Muscle layer of duodenum (tissue), 2 donors: Measurements from ENCODE around the gene MBD4.

Experiments
- H3K27ac ChIP-seq: one replicate; pipeline ENCODE4 v1.7.0; 2013; ENCODE audit warnings: mild to moderate bottlenecking, low read length
- H3K27me3 ChIP-seq: one replicate; pipeline ENCODE4 v1.7.0; 2013; ENCODE audit warnings: low read depth, mild to moderate bottlenecking, control low read depth, low read length
- H3K36me3 ChIP-seq, 2 donors: one replicate each; pipeline ENCODE4 v1.7.0; 2013; ENCODE audit warnings: low read length in 2 of 2, control low read depth in 1 of 2, mild to moderate bottlenecking in 1 of 2; ENCODE audit not compliant: insufficient read depth in 2 of 2, control insufficient read depth in 1 of 2
- H3K4me1 ChIP-seq, 2 donors: one replicate each; pipeline ENCODE4 v1.7.0; 2013; ENCODE audit warnings: low read length in 2 of 2, mild to moderate bottlenecking in 2 of 2, control low read depth in 1 of 2, moderate library complexity in 1 of 2; ENCODE audit not compliant: insufficient read depth in 2 of 2, control insufficient read depth in 1 of 2
- H3K4me3 ChIP-seq, 2 donors: one replicate each; pipeline ENCODE4 v1.7.0; 2013; ENCODE audit warnings: low read length in 2 of 2, low read depth in 1 of 2, mild to moderate bottlenecking in 1 of 2
- H3K9me3 ChIP-seq, 2 donors: one replicate each; pipeline ENCODE4 v1.7.0; 2013; ENCODE audit warnings: low read length in 2 of 2, control low read depth in 1 of 2, mild to moderate bottlenecking in 1 of 2; ENCODE audit not compliant: control insufficient read depth in 1 of 2
- donor health status: healthy.

Gene MBD4

DNA sequence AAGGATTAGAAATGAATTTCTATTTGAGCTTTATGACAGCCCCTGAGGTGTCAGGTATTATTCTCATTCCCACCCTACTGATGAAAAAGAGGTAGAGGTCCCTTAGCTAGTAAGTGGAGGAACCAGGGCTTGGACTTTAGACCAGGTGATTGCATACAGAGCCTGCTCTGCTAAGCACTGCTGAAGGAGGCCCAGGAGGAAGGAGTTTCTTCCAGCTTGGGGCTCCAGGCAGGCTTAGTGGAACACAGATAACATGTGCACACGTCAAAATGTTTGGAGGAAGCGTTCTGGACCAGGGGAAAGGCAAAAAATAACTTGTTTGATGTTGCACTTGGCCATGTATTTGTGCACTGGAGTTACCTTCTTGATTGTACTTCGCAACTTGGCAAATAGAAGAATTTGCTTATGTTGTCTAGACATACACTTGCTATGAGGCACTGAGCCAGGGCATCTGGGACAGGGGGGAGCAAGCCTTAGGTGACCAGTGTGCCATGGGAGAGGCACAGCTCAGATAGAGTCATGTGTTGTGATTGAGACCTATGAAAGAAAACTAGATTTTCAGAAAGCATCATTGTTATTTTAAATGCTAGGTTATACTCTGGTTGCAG lies 22.7 kb upstream of the MBD4 start:
- no peaks in the 10 kb centered on the region for H3K4me1 ChIP-seq
- H3K27me3 ChIP-seq = no peaks in the 10 kb centered on the region
- H3K27ac ChIP-seq = no peak overlapping the region
- no peaks in the 10 kb centered on the region for H3K9me3 ChIP-seq
- peaks cover 22 to 37% of the 10 kb centered on the region in 2 donors for H3K36me3 ChIP-seq
- H3K4me3 ChIP-seq = no peak overlapping the region

GRCh38 chr3:129461461-129462146 lies 21.9 kb upstream of the MBD4 start:
- Histone ChIP-seq H3K4me1 (no peaks in the 10 kb centered on the region), H3K27me3 (no peaks in the 10 kb centered on the region), H3K36me3 (peaks cover 28 to 44% of the 10 kb centered on the region in 2 donors), H3K4me3 (no peak overlapping the region), H3K9me3 (no peaks in the 10 kb centered on the region), H3K27ac (no peak overlapping the region)

- Histone ChIP-seq H3K9me3 (no peaks in the 10 kb centered on the region), H3K36me3 (peaks cover 28 to 48% of the 10 kb centered on the region in 2 donors), H3K27ac (no peak overlapping the region), H3K27me3 (no peaks in the 10 kb centered on the region), H3K4me1 (no peaks in the 10 kb centered on the region), H3K4me3 (no peak overlapping the region)
Observed at GRCh38 chr3:129461022-129461421, 21.3 kb upstream of the MBD4 start.

- Histone ChIP-seq H3K27me3 (no peaks in the 10 kb centered on the region), H3K27ac (no peak overlapping the region), H3K36me3 (peaks cover 28 to 50% of the 10 kb centered on the region in 2 donors), H3K4me1 (no peaks in the 10 kb centered on the region), H3K4me3 (no peak overlapping the region), H3K9me3 (no peaks in the 10 kb centered on the region)
Observed at GRCh38 chr3:129460572-129460971, 20.8 kb upstream of the MBD4 start.

DNA sequence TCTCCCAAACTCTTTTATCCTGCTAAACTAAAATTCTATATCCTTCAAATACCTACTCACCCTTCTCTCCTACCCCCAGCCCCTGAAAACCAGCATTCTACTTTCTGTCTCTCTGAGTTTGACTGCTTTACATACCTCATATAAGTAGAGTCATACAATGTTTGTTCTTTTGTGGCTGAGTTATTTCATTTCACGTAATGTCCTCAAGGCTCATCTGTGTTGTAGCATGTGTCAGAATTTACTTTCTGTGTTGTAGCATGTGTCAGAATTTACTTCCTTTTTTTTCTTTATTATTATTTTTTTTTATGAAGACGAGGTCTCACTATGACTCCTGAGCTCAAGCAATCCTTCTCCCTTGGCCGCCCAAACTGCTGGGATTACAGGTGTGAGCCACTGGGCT lies 20.4 kb upstream of the MBD4 start:
- peaks cover 28 to 50% of the 10 kb centered on the region in 2 donors for H3K36me3 ChIP-seq
- no peak overlapping the region for H3K27ac ChIP-seq
- H3K4me1 ChIP-seq = no peaks in the 10 kb centered on the region
- no peaks in the 10 kb centered on the region for H3K27me3 ChIP-seq
- no peaks in the 10 kb centered on the region for H3K9me3 ChIP-seq
- no peak overlapping the region for H3K4me3 ChIP-seq

- Histone ChIP-seq H3K9me3 (no peaks in the 10 kb centered on the region), H3K27me3 (no peaks in the 10 kb centered on the region), H3K4me3 (no peak overlapping the region), H3K36me3 (peaks cover 12 to 48% of the 10 kb centered on the region in 2 donors), H3K27ac (no peak overlapping the region), H3K4me1 (peaks cover 0 to 4% of the 10 kb centered on the region in 2 donors)
Observed at GRCh38 chr3:129453732-129454131, 14.0 kb upstream of the MBD4 start.

DNA sequence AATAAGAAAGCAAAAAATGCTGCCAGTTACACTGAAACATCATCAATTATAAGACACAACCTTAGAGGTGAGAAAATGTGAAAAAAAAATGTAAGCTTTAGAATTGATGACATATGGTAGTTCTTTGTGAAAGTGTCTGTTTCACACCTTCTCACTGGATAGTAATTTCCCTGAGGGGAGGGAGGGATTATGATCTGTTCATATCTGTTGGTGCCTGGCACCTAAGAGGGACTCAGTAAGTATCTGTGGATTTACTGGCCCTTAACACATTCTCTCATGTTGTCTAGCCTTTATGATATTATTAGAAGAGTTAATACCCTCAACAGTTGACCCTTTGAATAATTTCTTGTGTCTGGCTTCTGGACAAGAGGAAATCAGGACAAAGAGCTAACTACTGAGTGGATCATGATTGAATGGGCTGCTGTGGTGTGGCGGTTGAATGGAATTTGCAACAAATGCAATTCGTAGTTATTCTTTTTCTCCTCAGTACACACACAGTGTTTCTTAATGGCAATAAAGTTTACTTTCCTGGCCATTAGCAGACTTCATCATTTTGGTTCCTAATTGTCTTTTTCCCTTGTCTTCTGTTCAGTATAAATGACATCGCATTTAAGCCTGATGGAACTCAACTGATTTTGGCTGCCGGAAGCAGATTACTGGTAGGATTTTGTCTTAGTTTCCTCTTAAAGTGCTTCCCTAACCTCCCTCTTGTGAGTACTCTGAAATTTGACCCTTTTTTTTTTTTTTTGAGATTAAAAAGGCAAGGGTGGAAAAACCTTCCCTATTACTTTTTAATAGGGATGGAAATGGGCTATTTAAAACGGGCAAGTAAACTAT lies 9.7 kb upstream of the MBD4 start:
- Histone ChIP-seq H3K36me3 (peaks cover 0 to 19% of the 10 kb centered on the region in 2 donors), H3K4me1 (peaks cover 0 to 4% of the 10 kb centered on the region in 2 donors), H3K9me3 (no peaks in the 10 kb centered on the region), H3K27me3 (no peaks in the 10 kb centered on the region), H3K27ac (peak overlapping the region; percentile 6), H3K4me3 (no peak overlapping the region)

- no peak overlapping the region for H3K4me3 ChIP-seq
- H3K4me1 ChIP-seq = peaks cover 0 to 4% of the 10 kb centered on the region in 2 donors
- H3K27me3 ChIP-seq = no peaks in the 10 kb centered on the region
- no peak overlapping the region for H3K27ac ChIP-seq
- no peaks in the 10 kb centered on the region for H3K9me3 ChIP-seq
- peaks cover 0 to 16% of the 10 kb centered on the region in 2 donors for H3K36me3 ChIP-seq
Observed at GRCh38 chr3:129448186-129448895, 8.6 kb upstream of the MBD4 start.

GRCh38 chr3:129446926-129447325 lies 7.2 kb upstream of the MBD4 start:
- H3K36me3 ChIP-seq = peaks cover 0 to 2% of the 10 kb centered on the region in 2 donors

DNA sequence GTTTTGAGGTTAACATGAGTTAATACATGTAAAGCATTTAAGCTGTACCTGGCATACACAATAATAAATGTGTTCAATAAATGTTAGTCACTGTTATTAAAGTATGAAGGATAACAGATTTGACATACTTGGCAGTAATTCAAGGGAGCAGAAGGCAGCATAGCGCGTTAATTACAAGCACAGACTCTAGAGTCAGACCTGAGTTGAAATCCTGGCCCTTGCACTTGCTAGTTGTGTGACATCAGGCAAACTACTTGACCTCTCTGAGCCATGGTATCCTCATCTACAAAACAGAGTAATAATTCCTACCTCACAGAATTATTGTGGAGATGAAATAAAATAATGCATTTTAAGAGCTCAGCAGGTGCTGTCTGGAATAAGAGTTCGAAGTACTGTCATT lies 5.7 kb upstream of the MBD4 start:
- no peak overlapping the region for H3K4me3 ChIP-seq
- no peaks in the 10 kb centered on the region for H3K36me3 ChIP-seq
- H3K9me3 ChIP-seq = no peaks in the 10 kb centered on the region
- peaks cover 15 to 23% of the 10 kb centered on the region in 2 donors for H3K4me1 ChIP-seq
- H3K27me3 ChIP-seq = no peaks in the 10 kb centered on the region
- no peak overlapping the region for H3K27ac ChIP-seq

More at GRCh38 chr3:129446926-129447325, 7.2 kb upstream of the MBD4 start:
- H3K27me3 ChIP-seq = no peaks in the 10 kb centered on the region
- H3K9me3 ChIP-seq = no peaks in the 10 kb centered on the region
- H3K4me1 ChIP-seq = peaks cover 4 to 11% of the 10 kb centered on the region in 2 donors
- H3K27ac ChIP-seq = no peak overlapping the region
- H3K4me3 ChIP-seq = no peak overlapping the region

DNA sequence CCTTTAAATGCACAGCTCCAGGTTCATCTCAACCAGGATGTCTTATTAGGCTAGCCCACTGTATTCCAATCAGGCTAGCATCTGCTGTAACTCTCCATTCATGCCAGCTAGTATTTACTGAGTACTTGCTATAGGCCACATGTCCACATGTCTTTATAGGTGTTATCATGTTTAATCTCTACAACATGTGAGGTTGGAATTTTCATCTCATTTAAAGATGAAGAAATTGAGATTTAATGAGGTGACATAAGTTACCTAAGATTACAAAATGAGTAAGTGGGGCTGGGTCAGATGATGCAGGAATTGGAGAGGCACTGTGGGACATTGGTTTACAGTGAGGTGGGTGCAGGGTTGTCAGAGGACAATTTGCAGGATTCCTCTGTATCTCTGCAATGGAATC lies 3.2 kb upstream of the MBD4 start:
- Histone ChIP-seq H3K4me3 (no peak overlapping the region), H3K27ac (no peak overlapping the region), H3K27me3 (no peaks in the 10 kb centered on the region), H3K36me3 (peaks cover 0 to 2% of the 10 kb centered on the region in 2 donors), H3K4me1 (peaks cover 11 to 35% of the 10 kb centered on the region in 2 donors), H3K9me3 (no peaks in the 10 kb centered on the region)
